ENCODE data around the gene SCN9A.

DNA sequence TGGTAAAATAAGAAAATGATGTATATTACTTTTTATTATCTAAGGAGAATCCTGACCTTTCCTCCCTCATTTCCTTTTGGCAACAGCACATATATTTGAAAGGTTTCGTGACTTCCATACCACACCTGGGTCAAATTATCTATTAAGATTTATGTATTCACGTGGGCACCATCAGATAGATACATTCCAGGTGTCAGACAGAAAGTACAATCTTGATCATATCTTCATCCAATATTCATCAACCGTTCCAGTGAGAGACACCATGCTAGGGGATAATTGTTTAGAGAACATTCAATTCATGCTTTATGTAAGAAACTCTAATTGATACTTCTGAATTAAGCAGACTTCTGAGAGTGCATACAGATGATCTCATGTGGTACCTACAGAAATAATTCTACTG, 73.7 kb downstream of the SCN9A start:
- TF ChIP-seq, protein P1, sequence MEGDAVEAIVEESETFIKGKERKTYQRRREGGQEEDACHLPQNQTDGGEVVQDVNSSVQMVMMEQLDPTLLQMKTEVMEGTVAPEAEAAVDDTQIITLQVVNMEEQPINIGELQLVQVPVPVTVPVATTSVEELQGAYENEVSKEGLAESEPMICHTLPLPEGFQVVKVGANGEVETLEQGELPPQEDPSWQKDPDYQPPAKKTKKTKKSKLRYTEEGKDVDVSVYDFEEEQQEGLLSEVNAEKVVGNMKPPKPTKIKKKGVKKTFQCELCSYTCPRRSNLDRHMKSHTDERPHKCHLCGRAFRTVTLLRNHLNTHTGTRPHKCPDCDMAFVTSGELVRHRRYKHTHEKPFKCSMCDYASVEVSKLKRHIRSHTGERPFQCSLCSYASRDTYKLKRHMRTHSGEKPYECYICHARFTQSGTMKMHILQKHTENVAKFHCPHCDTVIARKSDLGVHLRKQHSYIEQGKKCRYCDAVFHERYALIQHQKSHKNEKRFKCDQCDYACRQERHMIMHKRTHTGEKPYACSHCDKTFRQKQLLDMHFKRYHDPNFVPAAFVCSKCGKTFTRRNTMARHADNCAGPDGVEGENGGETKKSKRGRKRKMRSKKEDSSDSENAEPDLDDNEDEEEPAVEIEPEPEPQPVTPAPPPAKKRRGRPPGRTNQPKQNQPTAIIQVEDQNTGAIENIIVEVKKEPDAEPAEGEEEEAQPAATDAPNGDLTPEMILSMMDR (IDR thresholded peaks at IDR 0.05) = no peak
- TF ChIP-seq POLR2AphosphoS5 (IDR thresholded peaks at IDR 0.05) = no peak
